Kidney epithelial cell (primary cell): ENCODE measurements around the gene SUPT20HL1. TPM values are rescaled to one million over a fixed set of nuclear protein-coding genes. Genes with fewer than 3 reads are reported as not detected.

Source experiments
- DNase-seq: peaks from one replicate; pipeline ENCODE4 v3.0.0-alpha.2; 2010; ENCODE audit warnings: low read depth
- H3K27me3 ChIP-seq: 2 replicates; pipeline ENCODE4 v1.6.0; 2011; ENCODE audit warnings: low read length; ENCODE audit not compliant: control insufficient read depth, insufficient read depth
- H3K36me3 ChIP-seq: 2 replicates; pipeline ENCODE4 v1.5.1; 2011; ENCODE audit warnings: low read length; ENCODE audit not compliant: control insufficient read depth, insufficient read depth
- H3K4me3 ChIP-seq: 2 replicates; pipeline ENCODE4 v1.5.1; 2011; ENCODE audit warnings: low read depth, mild to moderate bottlenecking, control low read depth, low read length
- total RNA-seq: library from RNA; depleted of rRNA; stranded (reverse); fragments of >200 nt; gene quantifications from 2 replicates; pipeline ENCODE4 v1.2.3, GENCODE V29; 2015
- TF ChIP-seq, protein P1 (sequence below): IDR thresholded peaks from 2 replicates; pipeline ENCODE4 v1.5.1; 2011; ENCODE audit warnings: mild to moderate bottlenecking, moderate library complexity, low read length, control low read depth, inconsistent platforms; ENCODE audit not compliant: insufficient read depth, poor library complexity, severe bottlenecking

Gene SUPT20HL1
- total RNA-seq, 1 donor from 2014 or later = not detected

- H3K27me3 ChIP-seq = peaks cover 11% of the 10 kb centered on the region
- no peak overlapping the region for H3K4me3 ChIP-seq
- no peaks in the 10 kb centered on the region for H3K36me3 ChIP-seq
- no peak for DNase-seq
- TF ChIP-seq, protein P1, sequence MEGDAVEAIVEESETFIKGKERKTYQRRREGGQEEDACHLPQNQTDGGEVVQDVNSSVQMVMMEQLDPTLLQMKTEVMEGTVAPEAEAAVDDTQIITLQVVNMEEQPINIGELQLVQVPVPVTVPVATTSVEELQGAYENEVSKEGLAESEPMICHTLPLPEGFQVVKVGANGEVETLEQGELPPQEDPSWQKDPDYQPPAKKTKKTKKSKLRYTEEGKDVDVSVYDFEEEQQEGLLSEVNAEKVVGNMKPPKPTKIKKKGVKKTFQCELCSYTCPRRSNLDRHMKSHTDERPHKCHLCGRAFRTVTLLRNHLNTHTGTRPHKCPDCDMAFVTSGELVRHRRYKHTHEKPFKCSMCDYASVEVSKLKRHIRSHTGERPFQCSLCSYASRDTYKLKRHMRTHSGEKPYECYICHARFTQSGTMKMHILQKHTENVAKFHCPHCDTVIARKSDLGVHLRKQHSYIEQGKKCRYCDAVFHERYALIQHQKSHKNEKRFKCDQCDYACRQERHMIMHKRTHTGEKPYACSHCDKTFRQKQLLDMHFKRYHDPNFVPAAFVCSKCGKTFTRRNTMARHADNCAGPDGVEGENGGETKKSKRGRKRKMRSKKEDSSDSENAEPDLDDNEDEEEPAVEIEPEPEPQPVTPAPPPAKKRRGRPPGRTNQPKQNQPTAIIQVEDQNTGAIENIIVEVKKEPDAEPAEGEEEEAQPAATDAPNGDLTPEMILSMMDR = no peak
Measured at GRCh38 chrX:24369816-24370215, 9.4 kb downstream of the SUPT20HL1 start.

- peak; percentile 12 for DNase-seq
- Histone ChIP-seq H3K4me3 (no peak overlapping the region), H3K27me3 (peaks cover 15% of the 10 kb centered on the region), H3K36me3 (no peaks in the 10 kb centered on the region)
- TF ChIP-seq, protein P1 = peak; percentile 65
Measured at GRCh38 chrX:24371391-24371972, 11.0 kb downstream of the SUPT20HL1 start.

- no peak overlapping the region for H3K4me3 ChIP-seq
- DNase-seq = no peak
- H3K36me3 ChIP-seq = no peaks in the 10 kb centered on the region
- TF ChIP-seq, protein P1 = no peak
- H3K27me3 ChIP-seq = peaks cover 15% of the 10 kb centered on the region
Measured at GRCh38 chrX:24372021-24372763, 11.8 kb downstream of the SUPT20HL1 start.

- no peaks in the 10 kb centered on the region for H3K36me3 ChIP-seq
- TF ChIP-seq, protein P1 = no peak
- H3K27me3 ChIP-seq = peaks cover 13% of the 10 kb centered on the region
- DNase-seq = no peak
- no peak overlapping the region for H3K4me3 ChIP-seq
Measured at GRCh38 chrX:24375600-24376131, 15.2 kb downstream of the SUPT20HL1 start.

- H3K36me3 ChIP-seq = no peaks in the 10 kb centered on the region
- peaks cover 7% of the 10 kb centered on the region for H3K27me3 ChIP-seq
- no peak for DNase-seq
- TF ChIP-seq, protein P1 = no peak
- no peak overlapping the region for H3K4me3 ChIP-seq
Measured at GRCh38 chrX:24376403-24376802, 16.0 kb downstream of the SUPT20HL1 start.

DNA sequence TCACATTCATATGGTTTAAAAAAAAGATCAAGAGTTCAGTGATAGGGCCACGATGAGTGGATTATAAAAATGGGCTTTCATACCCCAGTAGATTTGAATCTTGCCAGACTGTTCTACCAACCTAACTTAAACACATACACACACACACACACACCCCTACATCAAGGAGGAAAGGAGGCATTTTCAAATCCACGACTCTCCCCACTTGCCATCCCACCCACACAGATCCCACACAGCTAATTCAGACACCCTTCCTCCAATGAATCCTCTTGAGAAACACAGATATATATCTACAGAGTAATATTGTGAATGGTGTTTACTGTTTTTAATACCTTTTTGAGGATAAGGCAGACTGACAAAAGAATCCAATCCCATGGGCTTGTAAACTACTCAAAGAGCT, 16.8 kb downstream of the SUPT20HL1 start:
- Histone ChIP-seq H3K27me3 (peaks cover 4% of the 10 kb centered on the region), H3K4me3 (no peak overlapping the region), H3K36me3 (no peaks in the 10 kb centered on the region)
- TF ChIP-seq, protein P1 = no peak
- DNase-seq = no peak
